ENCODE data around the gene PRKG2.

DNA sequence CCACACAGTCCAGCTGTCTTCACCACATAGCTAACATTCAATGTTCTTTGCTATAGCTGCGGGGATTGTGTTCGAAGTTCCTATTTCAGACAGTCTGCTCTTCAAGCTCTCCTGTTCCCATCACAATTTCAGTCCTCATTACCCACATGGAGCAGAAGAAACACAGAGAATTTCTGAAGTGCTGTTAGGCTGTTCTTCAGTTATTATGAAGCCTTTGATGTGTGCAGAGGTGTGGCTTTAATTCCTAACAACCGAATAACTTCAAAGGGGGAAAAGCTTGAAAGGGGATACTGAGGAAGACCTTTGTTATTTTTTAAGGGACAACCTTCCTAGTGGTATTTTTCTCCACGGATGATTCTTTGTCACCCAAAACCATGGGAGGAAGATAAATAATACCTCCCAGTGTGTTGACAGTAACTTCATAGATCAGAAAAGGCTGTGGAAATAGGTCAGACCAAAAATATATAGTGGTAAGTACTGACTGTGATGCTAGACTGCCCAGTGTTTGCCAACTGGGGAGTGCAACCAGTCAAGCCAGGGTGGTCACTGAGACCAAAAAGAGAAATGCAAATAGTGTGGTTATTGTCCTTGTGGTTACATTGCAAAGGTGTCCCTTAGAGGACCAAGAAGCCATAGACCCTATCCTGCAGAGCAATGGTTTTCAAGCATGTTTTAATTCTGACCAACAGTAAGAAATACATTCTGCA, 52.1 kb downstream of the PRKG2 start:
- no peak for TF ChIP-seq CTCF (IDR thresholded peaks at IDR 0.05)
- TF ChIP-seq POLR2AphosphoS5 (IDR thresholded peaks at IDR 0.05; ENCODE audit: low read depth, low read length) = no peak
- TF ChIP-seq, protein P1, sequence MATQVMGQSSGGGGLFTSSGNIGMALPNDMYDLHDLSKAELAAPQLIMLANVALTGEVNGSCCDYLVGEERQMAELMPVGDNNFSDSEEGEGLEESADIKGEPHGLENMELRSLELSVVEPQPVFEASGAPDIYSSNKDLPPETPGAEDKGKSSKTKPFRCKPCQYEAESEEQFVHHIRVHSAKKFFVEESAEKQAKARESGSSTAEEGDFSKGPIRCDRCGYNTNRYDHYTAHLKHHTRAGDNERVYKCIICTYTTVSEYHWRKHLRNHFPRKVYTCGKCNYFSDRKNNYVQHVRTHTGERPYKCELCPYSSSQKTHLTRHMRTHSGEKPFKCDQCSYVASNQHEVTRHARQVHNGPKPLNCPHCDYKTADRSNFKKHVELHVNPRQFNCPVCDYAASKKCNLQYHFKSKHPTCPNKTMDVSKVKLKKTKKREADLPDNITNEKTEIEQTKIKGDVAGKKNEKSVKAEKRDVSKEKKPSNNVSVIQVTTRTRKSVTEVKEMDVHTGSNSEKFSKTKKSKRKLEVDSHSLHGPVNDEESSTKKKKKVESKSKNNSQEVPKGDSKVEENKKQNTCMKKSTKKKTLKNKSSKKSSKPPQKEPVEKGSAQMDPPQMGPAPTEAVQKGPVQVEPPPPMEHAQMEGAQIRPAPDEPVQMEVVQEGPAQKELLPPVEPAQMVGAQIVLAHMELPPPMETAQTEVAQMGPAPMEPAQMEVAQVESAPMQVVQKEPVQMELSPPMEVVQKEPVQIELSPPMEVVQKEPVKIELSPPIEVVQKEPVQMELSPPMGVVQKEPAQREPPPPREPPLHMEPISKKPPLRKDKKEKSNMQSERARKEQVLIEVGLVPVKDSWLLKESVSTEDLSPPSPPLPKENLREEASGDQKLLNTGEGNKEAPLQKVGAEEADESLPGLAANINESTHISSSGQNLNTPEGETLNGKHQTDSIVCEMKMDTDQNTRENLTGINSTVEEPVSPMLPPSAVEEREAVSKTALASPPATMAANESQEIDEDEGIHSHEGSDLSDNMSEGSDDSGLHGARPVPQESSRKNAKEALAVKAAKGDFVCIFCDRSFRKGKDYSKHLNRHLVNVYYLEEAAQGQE (IDR thresholded peaks at IDR 0.05; ENCODE audit: insufficient read depth in 1 of 2, low read depth in 2 of 2, low read length in 1 of 2) = no peak
- TF ChIP-seq SIN3A (IDR thresholded peaks at IDR 0.05; ENCODE audit: borderline replicate concordance, insufficient read depth, low read depth, low read length) = no peak
- TF ChIP-seq TCF7L2 (IDR thresholded peaks at IDR 0.05; ENCODE audit: low read depth, low read length) = no peak
